Liver (tissue), 9 donors: Measurements from ENCODE around the gene CFAP100. TPM values are rescaled to one million over a fixed set of nuclear protein-coding genes. Genes with fewer than 3 reads are reported as not detected.

Experiments
- DNase-seq: peaks from one replicate; pipeline ENCODE4 v3.0.0-alpha.2; 2017; ENCODE audit warnings: low spot score
- H3K27ac ChIP-seq, 2 donors: one replicate each; pipeline ENCODE4 v1.7.0; 2013; ENCODE audit warnings: inconsistent platforms in 2 of 2, low read length in 2 of 2, control low read depth in 1 of 2, low read depth in 1 of 2, mild to moderate bottlenecking in 1 of 2
- H3K27me3 ChIP-seq, 4 donors: one replicate each; pipeline versions ENCODE4 v1.6.1 to v1.7.0; 2013; ENCODE audit warnings: low read length in 3 of 4, inconsistent platforms in 1 of 4, mild to moderate bottlenecking in 1 of 4, moderate library complexity in 1 of 4; ENCODE audit not compliant: control insufficient read depth in 4 of 4, insufficient read depth in 4 of 4
- H3K36me3 ChIP-seq, 4 donors: one replicate each; pipeline versions ENCODE4 v1.6.1 to v1.7.0; 2013; ENCODE audit warnings: low read length in 3 of 4, mild to moderate bottlenecking in 3 of 4, low read depth in 1 of 4, moderate library complexity in 1 of 4; ENCODE audit not compliant: control insufficient read depth in 4 of 4, insufficient read depth in 3 of 4
- H3K4me1 ChIP-seq, 4 donors: one replicate each; pipeline versions ENCODE4 v1.6.1 to v1.7.0; 2013; ENCODE audit warnings: low read length in 3 of 4, mild to moderate bottlenecking in 3 of 4, moderate library complexity in 1 of 4; ENCODE audit not compliant: control insufficient read depth in 4 of 4, insufficient read depth in 4 of 4
- H3K4me3 ChIP-seq, 3 donors: one replicate each; pipeline versions ENCODE4 v1.6.1 to v1.7.0; 2013; ENCODE audit warnings: low read length in 3 of 3, control low read depth in 1 of 3, low read depth in 1 of 3, mild to moderate bottlenecking in 1 of 3
- H3K9ac ChIP-seq, 2 donors: one replicate each; pipeline ENCODE4 v1.7.0; 2013; ENCODE audit warnings: low read length in 2 of 2, mild to moderate bottlenecking in 2 of 2, moderate library complexity in 2 of 2, control low read depth in 1 of 2, low read depth in 1 of 2
- H3K9me3 ChIP-seq, 4 donors: one replicate each; pipeline versions ENCODE4 v1.6.1 to v1.7.0; 2013; ENCODE audit warnings: low read length in 3 of 4; ENCODE audit not compliant: control insufficient read depth in 4 of 4
- ATF3 ChIP-seq: IDR thresholded peaks from 2 replicates; pipeline ENCODE4 v1.6.1; 2016; ENCODE audit warnings: antibody characterized with exemption
- EGR1 ChIP-seq, 2 donors: IDR thresholded peaks; 2 replicates each; pipeline ENCODE4 v1.6.1; 2016 to 2018; ENCODE audit warnings: antibody characterized with exemption in 2 of 2, low read depth in 2 of 2
- GABPA ChIP-seq, 2 donors: IDR thresholded peaks in 1 of 2; conservative IDR thresholded peaks in 1 of 2; 2 replicates each; pipeline ENCODE4 v1.6.1; 2016; ENCODE audit warnings: antibody characterized with exemption in 2 of 2, mild to moderate bottlenecking in 1 of 2, moderate library complexity in 1 of 2
- HNF4A ChIP-seq, 2 donors: conservative IDR thresholded peaks; 2 replicates each; pipeline ENCODE4 v1.6.1; 2016; ENCODE audit warnings: antibody characterized with exemption in 2 of 2, mild to moderate bottlenecking in 2 of 2
- JUND ChIP-seq, 2 donors: IDR thresholded peaks; 2 replicates each; pipeline ENCODE4 v1.6.1; 2016; ENCODE audit warnings: antibody characterized with exemption in 2 of 2
- MAX ChIP-seq: IDR thresholded peaks from 2 replicates; pipeline ENCODE4 v1.6.1; 2016; ENCODE audit warnings: antibody characterized with exemption
- NR2F2 ChIP-seq: IDR thresholded peaks from 2 replicates; pipeline ENCODE4 v1.6.1; 2016; ENCODE audit warnings: antibody characterized with exemption
- RAD21 ChIP-seq, 2 donors: IDR thresholded peaks; 2 replicates each; pipeline ENCODE4 v1.6.1; 2016; ENCODE audit warnings: antibody characterized with exemption in 2 of 2, mild to moderate bottlenecking in 2 of 2
- RXRA ChIP-seq, 2 donors: IDR thresholded peaks; 2 replicates each; pipeline ENCODE4 v1.6.1; 2017 to 2018; ENCODE audit warnings: antibody characterized with exemption in 2 of 2, mild to moderate bottlenecking in 1 of 2
- SP1 ChIP-seq: IDR thresholded peaks from 2 replicates; pipeline ENCODE4 v1.6.1; 2018; ENCODE audit warnings: antibody characterized with exemption, mild to moderate bottlenecking
- TAF1 ChIP-seq: conservative IDR thresholded peaks from 2 replicates; pipeline ENCODE4 v1.6.1; 2016; ENCODE audit warnings: antibody characterized with exemption, mild to moderate bottlenecking
- YY1 ChIP-seq: IDR thresholded peaks from 2 replicates; pipeline ENCODE4 v1.6.1; 2016; ENCODE audit warnings: antibody characterized with exemption, mild to moderate bottlenecking
- whole genome bisulfite sequencing: extraction: QIAGEN DNeasy Blood & Tissue Kit; methylation state at CpG from one replicate; pipeline ENCODE4 v1.1.7; 2013; 5-methylcytosine and 5-hydroxymethylcytosine counted together
- polyA plus RNA-seq, 2 donors: library from polyadenylated mRNA; stranded (reverse) in 1 of 2; unstranded in 1 of 2; fragments of 200-250 nt in 1 of 2; fragments of >200 nt in 1 of 2; fragmentation: Nextera tagmentation in 1 of 2; extraction: Ambion mirVana in 1 of 2; gene quantifications; one replicate each; pipeline versions ENCODE4 v1.2.1 to v1.2.3, GENCODE V29; 2013 to 2015
- total RNA-seq, 2 donors: library from RNA; depleted of rRNA; stranded (reverse); fragments of >200 nt; gene quantifications; one replicate each; pipeline ENCODE4 v1.2.3, GENCODE V29; 2014
- TF ChIP-seq, protein P1 (sequence below): fragments of 150-350 bp; IDR thresholded peaks from 2 replicates; pipeline ENCODE4 v1.5.1; 2017; ENCODE audit warnings: improper control_type of control experiment, low read depth, low read length; ENCODE audit not compliant: missing input control
- donor health status: healthy.
- donor health status: healthy.
- donor health status: healthy.
- donor health status: healthy.
- donor health status: healthy.

Gene CFAP100
- total and polyA plus RNA-seq, 4 donors = not detected

- DNase-seq = no peak
- Histone ChIP-seq H3K9ac (no peak overlapping the region), H3K9me3 (no peaks in the 10 kb centered on the region), H3K27ac (peak overlapping the region; percentile 68 to 80), H3K27me3 (no peaks in the 10 kb centered on the region), H3K36me3 (no peaks in the 10 kb centered on the region), H3K4me3 (no peak overlapping the region), H3K4me1 (peaks cover 10 to 31% (median 27%) of the 10 kb centered on the region in 4 donors)
- TF ChIP-seq ATF3 (no peak), TAF1 (no peak), HNF4A (conservative IDR thresholded peaks at IDR 0.05) (peak; percentile 46 to 74), JUND (IDR thresholded peaks at IDR 0.05) (peak in 1 of 2 donors; percentile 8), NR2F2 (peak; percentile 40), RXRA (IDR thresholded peaks at IDR 0.05) (peak; percentile 91 to 93), SP1 (peak; percentile 70), YY1 (no peak), RAD21 (IDR thresholded peaks at IDR 0.05) (peak; percentile 56 to 73)
- 71% methylated on average over 21 of the region's 21 CpGs for WGBS
Observed at GRCh38 chr3:126373682-126374601, 20.8 kb upstream of the CFAP100 start.

DNA sequence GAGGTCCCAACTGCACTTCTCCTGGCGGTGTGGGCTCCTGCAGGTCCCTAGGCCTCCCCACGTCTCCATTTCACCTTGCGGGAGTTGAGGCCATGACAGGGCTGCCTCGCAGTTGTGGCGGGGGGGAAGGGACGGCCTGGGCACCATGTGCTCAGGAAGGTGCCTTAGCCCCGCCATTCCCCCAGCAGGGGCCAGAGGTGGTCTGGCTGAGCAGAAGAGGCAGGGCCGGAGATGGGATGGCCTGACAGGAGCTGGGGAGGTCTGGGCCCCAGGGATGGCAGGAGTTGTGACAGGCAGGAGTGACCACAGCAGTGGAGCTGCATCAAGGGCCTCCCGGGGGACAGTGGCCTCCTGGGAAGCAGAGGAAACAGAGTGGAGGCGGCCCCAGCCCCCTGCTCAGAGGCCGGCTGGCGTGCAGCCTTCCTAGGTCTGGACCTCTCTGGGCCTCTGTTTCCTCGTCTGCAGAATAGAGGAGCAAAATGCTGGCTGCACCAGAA lies 18.8 kb upstream of the CFAP100 start:
- no peak overlapping the region for H3K9ac ChIP-seq
- no peaks in the 10 kb centered on the region for H3K36me3 ChIP-seq
- H3K4me3 ChIP-seq = no peak overlapping the region
- H3K27ac ChIP-seq = no peak overlapping the region
- no peaks in the 10 kb centered on the region for H3K9me3 ChIP-seq
- H3K27me3 ChIP-seq = no peaks in the 10 kb centered on the region
- TF ChIP-seq YY1 = no peak
- no peak for DNase-seq
- WGBS = 91% methylated on average over 13 of the region's 13 CpGs
- peaks cover 10 to 30% (median 27%) of the 10 kb centered on the region in 4 donors for H3K4me1 ChIP-seq

GRCh38 chr3:126376444-126376843 lies 18.3 kb upstream of the CFAP100 start:
- H3K36me3 ChIP-seq = no peaks in the 10 kb centered on the region
- H3K4me3 ChIP-seq = no peak overlapping the region
- no peak overlapping the region for H3K9ac ChIP-seq
- WGBS = 76% methylated on average over 3 of the region's 3 CpGs
- H3K27ac ChIP-seq = no peak overlapping the region
- no peaks in the 10 kb centered on the region for H3K9me3 ChIP-seq
- no peaks in the 10 kb centered on the region for H3K27me3 ChIP-seq
- peaks cover 10 to 30% (median 27%) of the 10 kb centered on the region in 4 donors for H3K4me1 ChIP-seq
- no peak for DNase-seq
- TF ChIP-seq JUND (IDR thresholded peaks at IDR 0.05) (no peak), EGR1 (IDR thresholded peaks at IDR 0.05; ENCODE audit: low read depth in 2 of 2) (no peak), GABPA (IDR thresholded peaks at IDR 0.05 in 1 of 2, conservative IDR thresholded peaks at IDR 0.05 in 1 of 2) (no peak), NR2F2 (no peak), TAF1 (no peak), HNF4A (conservative IDR thresholded peaks at IDR 0.05) (no peak), MAX (no peak), RXRA (IDR thresholded peaks at IDR 0.05) (no peak), RAD21 (IDR thresholded peaks at IDR 0.05) (no peak)
- TF ChIP-seq, protein P1, sequence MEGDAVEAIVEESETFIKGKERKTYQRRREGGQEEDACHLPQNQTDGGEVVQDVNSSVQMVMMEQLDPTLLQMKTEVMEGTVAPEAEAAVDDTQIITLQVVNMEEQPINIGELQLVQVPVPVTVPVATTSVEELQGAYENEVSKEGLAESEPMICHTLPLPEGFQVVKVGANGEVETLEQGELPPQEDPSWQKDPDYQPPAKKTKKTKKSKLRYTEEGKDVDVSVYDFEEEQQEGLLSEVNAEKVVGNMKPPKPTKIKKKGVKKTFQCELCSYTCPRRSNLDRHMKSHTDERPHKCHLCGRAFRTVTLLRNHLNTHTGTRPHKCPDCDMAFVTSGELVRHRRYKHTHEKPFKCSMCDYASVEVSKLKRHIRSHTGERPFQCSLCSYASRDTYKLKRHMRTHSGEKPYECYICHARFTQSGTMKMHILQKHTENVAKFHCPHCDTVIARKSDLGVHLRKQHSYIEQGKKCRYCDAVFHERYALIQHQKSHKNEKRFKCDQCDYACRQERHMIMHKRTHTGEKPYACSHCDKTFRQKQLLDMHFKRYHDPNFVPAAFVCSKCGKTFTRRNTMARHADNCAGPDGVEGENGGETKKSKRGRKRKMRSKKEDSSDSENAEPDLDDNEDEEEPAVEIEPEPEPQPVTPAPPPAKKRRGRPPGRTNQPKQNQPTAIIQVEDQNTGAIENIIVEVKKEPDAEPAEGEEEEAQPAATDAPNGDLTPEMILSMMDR = no peak
